HEK293 (cell line): Measurements from ENCODE around the gene FOXP1.

Source experiments
- CTCF ChIA-PET: fragments of 350-600 bp; formaldehyde crosslinking; extraction: SDS; loops from one replicate; lab custom pipeline; 2021; ENCODE audit warnings: antibody characterized with exemption; lab: Yijun Ruan, JAX
- POLR2A ChIA-PET: fragments of 300-600 bp; formaldehyde crosslinking; extraction: SDS; loops from one replicate; lab custom pipeline; 2020; ENCODE audit warnings: antibody characterized with exemption, inconsistent platforms; lab: Yijun Ruan, JAX
- H3K27ac ChIP-seq: fragments of 200-500 bp; sonication (Bioruptor generic); 2 replicates; pipeline ENCODE4 v1.5.1; 2014; ENCODE audit warnings: low read depth, low read length, control low read depth, inconsistent platforms; ENCODE audit errors: extremely low read depth
- H3K36me3 ChIP-seq, 2 experiments: fragments of 200-500 bp in 1 of 2; sonication (Bioruptor generic) in 1 of 2; 1 replicate in 1 of 2; 2 replicates in 1 of 2; pipeline ENCODE4 v1.5.1; 2014 to 2017; ENCODE audit warnings: inconsistent platforms in 2 of 2, low read length in 2 of 2; ENCODE audit not compliant: control insufficient read depth in 2 of 2, insufficient read depth in 1 of 2
- H3K4me1 ChIP-seq: fragments of 200-500 bp; sonication (Bioruptor generic); 2 replicates; pipeline ENCODE4 v1.5.1; 2014; ENCODE audit warnings: mild to moderate bottlenecking, low read length, inconsistent platforms; ENCODE audit not compliant: control insufficient read depth, insufficient read depth
- H3K4me3 ChIP-seq: 2 replicates; pipeline ENCODE4 v1.5.1; 2011; ENCODE audit warnings: low read depth, mild to moderate bottlenecking, control low read depth, low read length, moderate library complexity
- H3K9me3 ChIP-seq: fragments of 200-500 bp; sonication (Bioruptor generic); 2 replicates; pipeline ENCODE4 v1.5.1; 2014; ENCODE audit warnings: low read depth, low read length, inconsistent platforms; ENCODE audit not compliant: control insufficient read depth, insufficient read depth
- CTCF ChIP-seq: fragments of 450-650 bp; formaldehyde crosslinking; IDR thresholded peaks from 2 replicates; pipeline ENCODE4 v1.5.1; 2016; ENCODE audit warnings: missing biosample characterization, missing genetic modification characterization
- HIC1 ChIP-seq: fragments of 450-650 bp; formaldehyde crosslinking; IDR thresholded peaks from 2 replicates; pipeline ENCODE4 v1.5.1; 2016; ENCODE audit warnings: missing biosample characterization, missing genetic modification characterization
- INSM2 ChIP-seq: fragments of 450-650 bp; formaldehyde crosslinking; IDR thresholded peaks from 2 replicates; pipeline ENCODE4 v1.5.1; 2016; ENCODE audit warnings: missing biosample characterization, missing genetic modification characterization
- KLF16 ChIP-seq: fragments of 450-650 bp; formaldehyde crosslinking; IDR thresholded peaks from 2 replicates; pipeline ENCODE4 v1.5.1; 2017; ENCODE audit warnings: missing biosample characterization, missing genetic modification characterization
- SCRT1 ChIP-seq: fragments of 450-650 bp; formaldehyde crosslinking; IDR thresholded peaks from 2 replicates; pipeline ENCODE4 v1.5.1; 2016; ENCODE audit warnings: missing biosample characterization, missing genetic modification characterization, borderline replicate concordance
- TRIM28 ChIP-seq: IDR thresholded peaks from 2 replicates; pipeline ENCODE4 v1.6.1; 2011; ENCODE audit warnings: low read length, control low read depth, borderline replicate concordance
- ZBTB1 ChIP-seq: fragments of 450-650 bp; formaldehyde crosslinking; IDR thresholded peaks from 2 replicates; pipeline ENCODE4 v1.5.1; 2016; ENCODE audit warnings: missing biosample characterization, missing genetic modification characterization
- ZBTB6 ChIP-seq: fragments of 450-650 bp; formaldehyde crosslinking; IDR thresholded peaks from 2 replicates; pipeline ENCODE4 v1.5.1; 2017; ENCODE audit warnings: missing biosample characterization, missing genetic modification characterization
- ZBTB7A ChIP-seq: fragments of 450-650 bp; formaldehyde crosslinking; IDR thresholded peaks from 2 replicates; pipeline ENCODE4 v1.5.1; 2016; ENCODE audit warnings: low read depth, missing biosample characterization, missing genetic modification characterization
- ZBTB8A ChIP-seq: fragments of 450-650 bp; formaldehyde crosslinking; IDR thresholded peaks from 2 replicates; pipeline ENCODE4 v1.5.1; 2016; ENCODE audit warnings: missing biosample characterization, missing genetic modification characterization
- ZFP3 ChIP-seq: fragments of 450-650 bp; formaldehyde crosslinking; IDR thresholded peaks from 2 replicates; pipeline ENCODE4 v1.5.1; 2016; ENCODE audit warnings: low read depth, missing biosample characterization, missing genetic modification characterization
- ZNF138 ChIP-seq: fragments of 450-650 bp; formaldehyde crosslinking; IDR thresholded peaks from 2 replicates; pipeline ENCODE4 v1.5.1; 2016; ENCODE audit warnings: missing biosample characterization, missing genetic modification characterization, borderline replicate concordance
- ZNF214 ChIP-seq: fragments of 450-650 bp; formaldehyde crosslinking; IDR thresholded peaks from 2 replicates; pipeline ENCODE4 v1.5.1; 2017; ENCODE audit warnings: missing biosample characterization, mild to moderate bottlenecking, missing genetic modification characterization, borderline replicate concordance
- ZNF24 ChIP-seq: fragments of 450-650 bp; formaldehyde crosslinking; IDR thresholded peaks from 2 replicates; pipeline ENCODE4 v1.5.1; 2016; ENCODE audit warnings: missing biosample characterization, missing genetic modification characterization
- ZNF26 ChIP-seq: fragments of 450-650 bp; formaldehyde crosslinking; IDR thresholded peaks from 2 replicates; pipeline ENCODE4 v1.5.1; 2016; ENCODE audit warnings: missing biosample characterization, missing genetic modification characterization
- ZNF37A ChIP-seq: fragments of 450-650 bp; IDR thresholded peaks from 2 replicates; pipeline ENCODE4 v1.5.1; 2018; ENCODE audit warnings: missing biosample characterization, missing genetic modification characterization
- ZNF449 ChIP-seq: fragments of 450-650 bp; formaldehyde crosslinking; IDR thresholded peaks from 2 replicates; pipeline ENCODE4 v1.5.1; 2017; ENCODE audit warnings: missing biosample characterization, mild to moderate bottlenecking, missing genetic modification characterization, moderate library complexity
- ZNF521 ChIP-seq: fragments of 450-650 bp; formaldehyde crosslinking; IDR thresholded peaks from 2 replicates; pipeline ENCODE4 v1.5.1; 2017; ENCODE audit warnings: missing biosample characterization, mild to moderate bottlenecking, missing genetic modification characterization
- ZNF548 ChIP-seq: fragments of 450-650 bp; formaldehyde crosslinking; IDR thresholded peaks from 2 replicates; pipeline ENCODE4 v1.5.1; 2016; ENCODE audit warnings: missing biosample characterization, missing genetic modification characterization
- ZNF585B ChIP-seq: fragments of 450-650 bp; formaldehyde crosslinking; IDR thresholded peaks from 2 replicates; pipeline ENCODE4 v1.5.1; 2016; ENCODE audit warnings: missing biosample characterization, missing genetic modification characterization
- ZNF600 ChIP-seq: fragments of 450-650 bp; formaldehyde crosslinking; IDR thresholded peaks from 2 replicates; pipeline ENCODE4 v1.5.1; 2016; ENCODE audit warnings: missing biosample characterization, missing genetic modification characterization
- ZNF610 ChIP-seq: fragments of 450-650 bp; formaldehyde crosslinking; IDR thresholded peaks from 2 replicates; pipeline ENCODE4 v1.5.1; 2016; ENCODE audit warnings: missing biosample characterization, missing genetic modification characterization, borderline replicate concordance
- ZNF664 ChIP-seq: fragments of 450-650 bp; formaldehyde crosslinking; IDR thresholded peaks from 2 replicates; pipeline ENCODE4 v1.5.1; 2016; ENCODE audit warnings: missing biosample characterization, missing genetic modification characterization

The FOXP1 gene

GRCh38 chr3:71041371-71041770 is 542.2 kb downstream of the FOXP1 start (continued):
- TF ChIP-seq ZNF664, result no peak
- no peak for TF ChIP-seq KLF16
- TF ChIP-seq ZBTB1 (tag by site-specific recombination), result no peak
- TF ChIP-seq TRIM28, result no peak
- TF ChIP-seq SCRT1 (tag by site-specific recombination), result no peak
- TF ChIP-seq ZNF138 (tag by site-specific recombination), result no peak
- TF ChIP-seq CTCF (tag by site-specific recombination), result no peak

GRCh38 chr3:71039332-71039731 is 544.2 kb downstream of the FOXP1 start:
- no peak overlapping the region for H3K27ac ChIP-seq
- no peaks in the 10 kb centered on the region for H3K9me3 ChIP-seq
- H3K4me3 ChIP-seq, result no peak overlapping the region
- no peak for TF ChIP-seq HIC1
- TF ChIP-seq ZFP3 (tag by site-specific recombination), result no peak
- TF ChIP-seq ZNF610 (tag by site-specific recombination), result no peak
- TF ChIP-seq ZNF548 (tag by site-specific recombination), result no peak
- TF ChIP-seq ZNF600 (tag by site-specific recombination), result no peak
- no peak for TF ChIP-seq ZNF37A (tag by site-specific recombination)
- no peak for TF ChIP-seq ZNF138 (tag by site-specific recombination)
- no peak for TF ChIP-seq ZNF26 (tag by site-specific recombination)
- no peak for TF ChIP-seq ZNF585B (tag by site-specific recombination)
- TF ChIP-seq ZNF24, result no peak
- no peak for TF ChIP-seq ZNF521 (tag by site-specific recombination)
- no peak for TF ChIP-seq INSM2
- peaks cover 3% of the 10 kb centered on the region for H3K4me1 ChIP-seq
- ChIA-PET POLR2A (no interaction called here), CTCF (no interaction called here)
- peaks cover 0 to 62% of the 10 kb centered on the region in 2 experiments; a peak in 2 of 3 replicates for H3K36me3 ChIP-seq

- Histone ChIP-seq H3K27ac (no peak overlapping the region), H3K4me3 (no peak overlapping the region), H3K36me3 (peaks cover 0 to 58% of the 10 kb centered on the region in 2 experiments; a peak in 2 of 3 replicates), H3K4me1 (peaks cover 3% of the 10 kb centered on the region), H3K9me3 (no peaks in the 10 kb centered on the region)
- ChIA-PET CTCF (interaction anchor here (0.7 kb wide), 1 partner anchor 534 kb away, joined by 5 read pairs; no protein-coding TSS in a partner anchor), POLR2A (no interaction called here)
- no peak for TF ChIP-seq ZBTB8A (tag by site-specific recombination)
- no peak for TF ChIP-seq ZFP3 (tag by site-specific recombination)
- TF ChIP-seq ZNF214 (tag by site-specific recombination), result no peak
- no peak for TF ChIP-seq ZBTB6
- TF ChIP-seq ZNF600 (tag by site-specific recombination), result no peak
- no peak for TF ChIP-seq ZNF449 (tag by site-specific recombination)
- no peak for TF ChIP-seq ZBTB7A (tag by site-specific recombination)
- TF ChIP-seq ZNF26 (tag by site-specific recombination), result no peak
Measured at GRCh38 chr3:71037775-71038174, 545.8 kb downstream of the FOXP1 start.
